ENCODE measurements around the gene ITGB4.

ITGB4 gene
- 0.12 to 0.26 reads per million in 2 experiments for total RNA-seq

DNA sequence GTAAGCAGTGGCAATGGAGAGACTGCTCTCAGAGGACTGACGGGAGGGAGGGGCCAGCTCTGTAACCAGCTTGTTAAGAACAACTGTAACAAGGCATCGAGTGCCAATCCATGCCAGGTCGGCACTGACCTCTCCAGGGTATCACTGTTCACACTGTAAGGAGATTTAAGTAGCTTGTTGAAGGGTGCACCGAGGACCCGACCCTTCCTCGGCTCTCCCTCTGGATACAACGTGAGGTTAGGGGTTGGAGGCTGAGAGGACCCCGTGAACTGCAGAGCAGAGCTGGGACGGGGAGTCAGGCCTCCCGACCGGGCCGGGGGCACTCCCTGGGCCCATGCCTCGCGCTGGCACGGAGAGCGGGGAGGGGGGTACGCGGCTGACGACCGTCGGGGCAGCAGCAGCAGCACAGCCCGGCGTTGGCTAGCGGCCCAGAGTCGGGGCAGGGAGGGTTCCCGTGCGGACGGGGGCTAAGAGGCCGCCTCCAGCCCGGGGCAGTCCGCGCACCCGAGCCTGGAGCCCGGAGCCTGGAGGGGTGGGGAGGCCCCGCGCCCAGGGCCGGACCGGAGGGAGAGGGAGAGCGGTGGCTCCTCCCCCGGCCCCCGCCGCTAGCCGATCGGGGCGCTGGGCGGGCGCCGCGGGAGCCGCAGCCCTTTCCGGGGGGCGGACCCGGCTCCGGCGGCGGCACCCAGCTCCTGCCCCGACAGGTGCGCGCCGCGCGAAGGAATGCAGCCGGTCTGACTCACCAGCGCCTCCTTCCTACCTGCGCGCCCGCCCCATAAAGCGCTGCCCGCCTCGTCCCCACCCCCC is at the start of gene ITGB4:
TSS of gene ITGB4 (plus strand) at position 804 of the 807 bp plus-strand sequence. CDS start 3,245 bp downstream, outside the sequence.
- peak; percentile 53 for DNase-seq (ENCODE audit: low read depth)

DNA sequence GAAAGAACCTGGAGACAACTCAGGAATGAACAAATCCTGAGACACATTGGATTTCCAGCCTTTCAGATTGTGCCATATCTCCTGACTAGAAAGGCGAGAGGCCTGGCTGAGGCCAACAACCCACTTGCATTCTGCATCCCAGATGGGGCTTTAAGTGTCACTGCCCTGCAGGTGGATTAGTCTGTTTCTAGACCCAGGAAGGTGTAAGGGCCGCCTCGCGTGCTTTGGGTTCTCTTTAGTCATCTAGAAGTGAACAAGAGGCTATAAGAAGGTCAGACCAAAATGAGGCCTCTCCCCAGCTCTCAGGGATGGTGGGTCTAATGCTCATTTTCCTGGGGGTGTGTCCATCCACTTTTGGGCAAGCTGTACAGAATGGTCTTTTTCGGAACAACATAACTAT is 49.2 kb upstream of the ITGB4 start:
- no peak for DNase-seq (ENCODE audit: low read depth)

DNA sequence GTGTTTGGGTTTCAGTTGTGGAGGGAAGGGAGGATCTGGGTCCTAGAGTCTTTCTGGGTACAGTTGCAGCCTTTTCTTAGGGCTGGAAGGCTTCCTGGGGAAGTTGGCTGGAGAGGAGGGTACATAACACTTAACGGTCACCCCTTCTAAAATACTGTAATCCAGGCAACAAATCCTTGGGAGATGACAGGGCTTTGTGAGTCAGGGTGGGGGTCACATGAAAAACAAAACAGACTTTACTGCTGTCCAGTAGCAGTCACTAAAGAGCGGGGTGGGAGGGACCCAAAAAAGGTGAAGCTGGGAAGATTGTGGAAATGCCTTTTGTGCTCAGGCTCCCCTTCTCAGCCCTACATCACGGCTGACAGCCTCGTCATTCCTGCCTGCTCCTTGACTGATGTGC is 47.8 kb upstream of the ITGB4 start:
- no peak for DNase-seq (ENCODE audit: low read depth)

DNA sequence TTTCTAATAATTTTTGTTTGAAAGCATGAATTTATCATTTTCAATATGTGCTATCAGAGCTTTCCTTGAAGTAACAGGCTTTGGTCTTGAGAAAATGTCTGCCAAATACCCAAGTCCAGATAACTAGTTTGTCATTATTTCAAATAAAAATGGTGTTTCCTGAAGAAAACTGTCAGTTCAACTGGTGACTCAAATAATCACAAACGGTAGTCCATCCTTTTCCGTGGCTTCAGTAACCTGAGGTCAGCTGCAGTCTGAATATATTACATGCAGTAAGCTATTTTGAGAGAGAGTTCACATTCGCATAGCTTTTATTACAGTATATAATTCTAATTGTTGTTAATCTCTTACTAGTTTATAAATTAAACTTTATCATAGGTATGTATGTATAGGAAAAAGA is 44.8 kb upstream of the ITGB4 start:
- DNase-seq (ENCODE audit: low read depth), result no peak

DNA sequence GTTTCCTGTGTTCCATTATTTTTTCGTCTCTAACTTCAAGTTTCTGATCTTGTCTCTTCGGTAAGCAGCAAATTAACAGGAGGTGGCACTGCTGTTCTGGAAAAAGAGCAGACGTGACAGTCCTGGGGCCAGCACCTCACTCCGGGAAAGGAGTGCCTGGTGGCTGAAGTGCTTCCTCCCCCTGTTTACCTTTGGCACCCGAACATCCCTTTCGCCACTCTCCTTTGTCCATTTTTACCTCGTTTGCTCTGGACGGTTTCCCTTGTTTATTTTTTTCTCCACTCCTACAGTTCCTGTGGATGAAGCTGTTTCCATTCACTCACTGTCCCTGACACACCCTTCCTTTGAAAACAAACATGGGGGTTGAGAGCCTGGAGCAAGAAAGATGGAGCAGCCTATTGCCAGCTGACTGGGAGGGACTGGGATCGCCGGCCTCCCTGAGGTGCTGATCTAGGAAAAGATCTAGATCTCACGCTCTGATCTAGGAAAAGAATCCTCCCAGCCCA is 41.5 kb upstream of the ITGB4 start:
- DNase-seq (ENCODE audit: low read depth), result no peak

DNA sequence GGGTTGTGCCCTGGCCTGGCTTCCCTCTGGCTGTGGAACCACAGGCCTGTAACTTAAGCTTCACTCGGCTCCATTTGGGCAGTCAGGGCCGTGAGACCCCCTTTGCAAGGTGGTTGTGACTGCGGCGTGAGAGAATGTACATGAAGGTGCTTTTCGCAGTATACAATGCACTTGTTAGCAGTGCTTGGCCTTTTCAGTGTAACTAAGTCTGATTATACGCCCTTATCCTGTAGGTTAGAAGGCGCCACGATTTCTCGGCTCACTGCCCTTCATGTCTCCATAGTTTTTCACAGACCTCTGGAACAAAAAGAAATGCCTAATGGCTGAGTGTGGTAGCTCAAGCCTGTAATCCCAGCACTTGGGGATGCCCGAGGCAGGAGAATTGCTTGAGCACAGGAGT is 40.8 kb upstream of the ITGB4 start:
- DNase-seq (ENCODE audit: low read depth), result no peak

DNA sequence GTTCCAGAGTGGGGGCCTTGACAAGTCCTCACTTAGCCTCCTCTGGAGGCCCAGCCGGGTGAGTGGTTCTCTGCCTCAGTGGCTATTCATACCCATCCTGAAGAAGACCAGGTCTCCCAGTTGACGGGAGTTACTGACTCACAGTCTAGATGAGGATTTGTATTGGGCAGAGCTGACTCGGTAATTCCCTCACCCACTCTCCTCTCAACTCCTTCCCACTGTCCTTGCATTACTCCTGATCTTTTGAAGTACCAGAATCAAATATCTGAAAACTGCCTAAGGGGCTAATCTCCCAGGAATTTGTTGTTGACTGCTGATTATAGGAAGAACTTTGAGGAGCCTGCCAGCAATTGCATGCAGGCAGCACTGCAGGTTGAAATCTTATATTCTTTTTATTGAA is 40.0 kb upstream of the ITGB4 start:
- no peak for DNase-seq (ENCODE audit: low read depth)

DNA sequence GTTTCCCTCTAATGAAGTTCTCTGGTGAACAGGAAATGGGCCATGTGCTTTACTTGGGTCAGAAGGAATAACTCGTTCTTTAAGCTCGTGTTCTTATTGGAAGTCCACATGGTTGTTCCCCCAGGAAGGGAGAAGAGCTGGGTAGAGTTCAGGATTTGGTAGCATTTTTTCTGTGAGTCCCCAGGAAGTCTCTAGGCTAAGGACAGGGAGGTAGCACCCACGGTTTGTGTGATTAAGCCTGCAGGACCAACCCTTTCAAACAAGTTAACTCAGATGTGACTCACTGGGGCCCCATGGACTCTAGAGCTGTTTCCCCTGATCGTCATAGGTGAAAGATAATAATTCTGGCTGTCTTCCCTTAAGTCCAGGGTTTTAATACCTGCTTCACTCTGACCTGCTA is 37.7 kb upstream of the ITGB4 start:
- DNase-seq (ENCODE audit: low read depth), result no peak

DNA sequence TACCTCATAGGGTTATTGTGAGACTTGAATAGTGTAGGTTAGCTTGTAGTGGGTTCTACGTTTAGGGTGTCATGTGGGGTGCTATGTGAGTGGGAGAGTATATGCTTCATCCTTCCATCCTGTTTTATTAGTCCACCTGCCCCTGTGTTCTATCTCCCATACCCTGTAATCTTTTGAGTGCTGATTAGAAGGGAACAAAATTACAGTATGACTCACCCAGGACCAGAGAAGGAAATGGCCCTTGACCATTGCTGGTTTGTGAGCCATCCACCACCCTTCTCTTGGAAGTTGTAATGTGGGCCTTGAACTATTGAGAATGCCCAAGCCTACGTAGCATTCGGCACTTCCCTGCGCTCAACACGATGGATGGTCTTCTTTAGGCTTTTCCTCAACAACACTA is 37.0 kb upstream of the ITGB4 start:
- no peak for DNase-seq (ENCODE audit: low read depth)

DNA sequence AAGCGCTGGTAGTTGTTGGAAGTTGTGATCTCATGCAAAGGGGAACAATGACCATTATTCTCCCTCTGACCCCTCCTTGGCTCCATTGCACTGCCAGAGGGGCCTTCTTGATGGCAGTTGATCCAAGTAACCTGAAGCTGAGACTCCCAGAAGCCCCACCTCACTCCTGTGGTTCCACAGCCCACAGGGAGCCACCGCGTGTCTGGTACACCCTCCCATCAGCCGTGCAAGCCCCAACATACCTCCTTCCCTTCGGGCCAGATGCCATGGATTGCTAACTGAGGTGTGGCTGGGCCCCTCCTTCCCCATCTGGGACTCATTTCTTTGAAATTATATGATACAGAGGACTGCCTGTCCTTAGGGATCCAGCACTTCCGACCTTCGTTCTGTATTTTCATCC is 36.3 kb upstream of the ITGB4 start:
- no peak for DNase-seq (ENCODE audit: low read depth)

DNA sequence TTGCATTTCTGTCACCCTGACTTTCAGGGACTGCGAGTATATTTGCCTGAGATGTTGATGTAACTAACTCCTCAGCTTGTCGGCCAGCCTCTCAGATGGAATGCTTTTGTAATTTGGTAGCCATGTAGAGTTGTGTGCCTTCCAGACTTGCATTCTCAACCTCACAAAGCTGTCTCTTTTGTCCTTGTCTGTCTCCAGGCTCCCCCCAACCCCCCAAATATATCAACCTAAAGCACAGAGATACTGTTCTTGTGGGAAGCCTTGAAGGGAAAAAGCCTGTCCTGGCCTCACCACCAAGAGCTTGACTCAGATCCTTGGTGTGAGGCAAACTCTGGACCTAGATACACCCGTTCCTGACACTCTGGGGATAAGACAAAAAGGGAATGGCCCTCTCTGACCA is 35.8 kb upstream of the ITGB4 start:
- no peak for DNase-seq (ENCODE audit: low read depth)

DNA sequence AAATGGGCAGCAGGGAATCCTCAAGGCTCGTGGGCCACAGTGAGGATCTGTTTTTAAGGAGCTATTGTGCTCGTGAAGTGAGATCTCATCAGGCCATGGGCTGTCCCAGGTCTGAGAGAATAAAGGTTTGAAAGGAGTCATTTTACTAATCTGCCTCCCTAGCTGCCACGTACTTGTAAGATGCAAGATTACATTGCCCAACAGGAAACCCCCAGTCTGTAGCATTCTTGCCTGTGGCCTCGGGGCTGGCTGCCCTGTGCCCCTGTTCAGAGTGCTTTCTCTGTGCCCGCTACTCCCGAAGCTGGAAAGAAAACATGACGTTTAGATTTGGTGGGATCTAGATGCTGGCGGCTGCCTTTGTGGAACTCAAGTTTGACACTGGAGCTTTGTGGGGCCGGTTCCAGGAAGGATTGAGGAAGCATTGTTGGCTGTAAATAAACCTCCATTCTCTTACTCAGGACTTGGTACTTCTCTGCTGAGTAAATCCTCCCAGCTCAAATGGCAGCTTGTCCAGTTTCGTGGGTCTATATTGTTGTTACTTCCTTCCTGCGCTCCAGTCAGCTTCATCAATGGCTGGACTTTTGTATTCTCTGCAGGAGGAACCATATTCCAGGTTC is 32.9 kb upstream of the ITGB4 start:
- DNase-seq (ENCODE audit: low read depth), result no peak

DNA sequence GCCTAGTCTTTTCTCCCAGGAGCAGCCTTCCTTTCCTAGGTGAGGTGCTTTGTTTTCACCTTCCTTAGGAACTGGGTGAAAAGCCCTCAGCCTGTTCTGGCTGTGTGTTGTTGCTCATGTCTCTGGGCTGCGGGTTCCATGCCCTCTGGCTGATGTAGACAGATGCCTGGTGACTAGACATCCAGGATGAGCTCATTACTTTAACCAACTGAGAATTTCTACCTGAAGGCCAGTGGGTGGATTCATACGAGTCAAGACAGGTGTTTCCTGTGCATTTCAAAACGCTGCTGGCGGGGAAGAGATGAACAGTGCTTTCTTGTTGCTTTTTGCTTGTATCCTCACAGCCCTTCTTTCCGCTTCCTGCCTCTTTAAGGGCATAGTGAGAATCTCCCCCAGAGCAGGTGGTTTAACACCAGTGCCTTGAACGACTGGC is 31.8 kb upstream of the ITGB4 start:
- DNase-seq (ENCODE audit: low read depth), result peak; percentile 39

DNA sequence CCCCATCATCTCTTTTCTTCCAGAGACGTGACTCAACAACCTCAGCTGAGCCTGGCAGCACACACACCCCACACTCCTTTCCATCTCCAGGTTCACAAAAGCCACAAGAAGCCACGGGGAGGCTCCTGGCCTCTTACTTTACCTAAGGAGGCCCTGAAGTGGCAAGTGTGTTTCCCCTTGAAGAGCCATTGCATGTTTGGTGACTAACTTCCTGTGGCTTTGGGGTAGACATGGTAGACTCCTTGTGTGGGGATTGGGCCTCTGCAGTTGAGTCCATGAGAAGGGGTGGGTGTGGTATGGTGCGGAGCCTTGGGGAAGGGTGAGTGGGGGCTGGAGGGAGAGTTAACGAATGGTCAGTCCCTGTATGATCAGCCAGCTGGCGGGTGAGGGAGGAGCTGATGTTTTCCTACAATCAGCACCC is 29.9 kb upstream of the ITGB4 start:
- no peak for DNase-seq (ENCODE audit: low read depth)

DNA sequence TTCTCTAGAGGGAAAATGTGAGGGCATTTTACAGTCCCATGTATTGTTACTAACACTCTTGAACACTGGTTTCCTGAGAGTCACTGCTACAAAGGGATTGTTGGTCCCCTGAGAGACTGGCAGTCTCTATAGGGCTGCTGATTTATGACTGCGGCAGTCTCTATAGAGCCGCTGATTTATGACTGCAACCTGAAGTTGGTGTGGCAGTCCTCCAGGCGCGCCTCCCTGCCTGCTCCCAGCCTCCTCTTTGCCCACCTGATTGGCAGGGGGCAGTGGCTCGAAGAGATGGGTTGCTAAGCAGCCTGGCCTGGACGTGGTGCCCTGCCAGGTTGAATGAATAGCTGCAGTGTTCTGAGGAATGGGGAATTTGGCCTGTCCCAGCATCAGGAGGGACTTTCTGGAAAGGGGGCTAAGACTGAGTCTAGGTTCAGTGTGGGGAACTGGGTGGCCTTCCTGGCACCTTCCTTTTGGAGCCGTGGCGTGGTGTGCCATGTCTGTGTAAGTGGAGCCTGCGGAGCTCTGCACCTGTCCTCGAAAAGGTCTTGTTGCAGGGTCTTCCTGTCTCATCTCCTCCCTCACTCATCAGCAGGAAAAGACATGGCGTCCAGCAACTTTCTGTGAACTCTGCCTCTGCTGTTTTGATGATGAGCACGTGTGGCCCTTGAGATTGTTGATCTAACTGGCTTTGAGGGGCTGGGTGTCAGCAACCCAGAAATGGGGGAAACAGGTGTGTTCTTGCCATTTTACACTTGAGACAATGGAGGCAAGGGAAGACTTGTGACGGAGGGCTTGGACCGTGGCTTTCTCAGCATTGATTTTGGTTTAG is 29.2 kb upstream of the ITGB4 start:
- no peak for DNase-seq (ENCODE audit: low read depth)

DNA sequence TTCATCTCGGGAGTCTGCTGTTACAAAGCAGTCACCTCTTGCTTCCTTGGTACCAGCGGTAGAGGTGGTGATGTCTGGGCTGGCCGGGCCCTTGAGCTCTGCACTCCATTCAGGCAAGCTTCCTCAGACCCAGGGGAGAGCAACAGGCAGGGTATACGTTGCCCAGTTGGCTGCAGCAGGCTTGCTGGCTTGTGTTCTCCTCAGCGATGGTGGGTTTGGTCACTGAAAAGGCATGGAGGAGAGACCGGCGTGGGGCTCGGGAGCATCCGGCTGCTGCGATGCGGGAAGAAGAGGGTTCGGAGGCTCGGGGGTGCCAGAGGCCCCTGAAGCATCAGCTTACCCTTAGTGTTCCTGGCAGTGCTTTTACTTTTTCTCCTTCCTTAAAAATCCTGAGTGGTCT is 28.3 kb upstream of the ITGB4 start:
- DNase-seq (ENCODE audit: low read depth), result no peak

DNA sequence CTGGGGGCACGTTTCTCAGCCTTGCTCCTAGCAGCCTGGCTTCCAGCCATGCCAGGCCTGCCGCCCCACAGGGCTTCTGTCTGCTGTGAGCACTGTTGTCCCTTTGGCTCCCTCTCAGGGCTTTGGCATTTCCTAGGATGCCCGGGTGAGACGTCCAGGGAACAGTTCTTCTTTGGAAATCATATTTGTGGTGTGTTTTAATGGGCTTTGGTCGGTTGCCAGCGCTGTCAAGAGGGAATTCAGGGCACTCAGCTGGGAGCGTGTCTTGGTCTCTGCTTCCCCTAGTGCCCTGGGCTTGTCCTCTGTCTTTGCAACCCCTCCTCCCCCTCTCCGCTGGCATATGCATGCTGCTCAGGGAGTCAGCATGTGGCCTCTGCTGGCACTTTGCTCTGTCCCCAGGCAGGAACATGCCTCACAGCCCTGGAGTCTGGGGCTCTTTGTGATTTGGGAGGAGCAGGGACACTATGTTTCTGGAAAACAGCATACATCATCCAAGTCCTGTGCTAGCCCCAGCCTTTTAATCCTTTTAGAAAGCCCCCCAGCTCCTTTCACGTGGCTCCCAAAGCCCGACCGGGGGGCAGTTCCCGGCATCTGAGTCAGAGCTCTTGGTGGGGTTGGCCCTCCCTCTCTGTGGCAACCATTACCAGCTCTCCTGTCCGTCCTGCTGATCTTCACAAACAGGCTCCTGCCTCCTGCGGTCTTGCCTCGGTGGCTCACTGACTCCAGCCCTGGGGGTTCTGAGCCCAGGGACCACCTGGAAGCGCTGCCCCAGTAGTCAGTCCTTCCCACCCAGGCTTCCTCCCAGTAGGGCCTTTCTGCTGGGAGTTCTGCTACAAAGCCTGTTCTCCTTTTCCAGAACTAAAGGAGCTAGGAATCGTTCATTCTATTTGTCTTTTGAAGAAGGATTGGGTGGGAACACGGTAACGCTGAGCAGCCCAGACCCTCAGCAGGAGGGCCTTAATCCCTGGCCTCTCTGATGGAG is 27.5 kb upstream of the ITGB4 start:
- no peak for DNase-seq (ENCODE audit: low read depth)

DNA sequence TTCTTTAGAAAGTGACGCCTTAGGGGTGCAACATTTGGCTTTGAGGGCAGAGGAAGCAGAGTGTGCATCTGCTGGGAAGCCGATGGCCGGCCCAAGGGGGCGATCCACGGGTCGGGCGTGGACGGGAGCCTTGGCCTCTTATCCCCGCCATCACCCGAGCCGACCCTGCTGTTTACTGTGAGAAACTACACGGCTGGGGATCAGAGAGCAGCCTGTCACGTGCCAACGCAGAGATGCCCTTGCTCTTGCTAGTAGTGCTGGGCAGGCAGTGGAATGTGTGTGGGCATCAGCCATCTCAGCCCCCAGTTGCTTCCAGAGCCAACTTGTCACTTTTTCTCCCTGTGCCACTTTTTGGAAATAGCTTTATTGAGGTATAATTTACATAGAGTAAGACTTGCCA is 26.7 kb upstream of the ITGB4 start:
- DNase-seq (ENCODE audit: low read depth), result no peak

DNA sequence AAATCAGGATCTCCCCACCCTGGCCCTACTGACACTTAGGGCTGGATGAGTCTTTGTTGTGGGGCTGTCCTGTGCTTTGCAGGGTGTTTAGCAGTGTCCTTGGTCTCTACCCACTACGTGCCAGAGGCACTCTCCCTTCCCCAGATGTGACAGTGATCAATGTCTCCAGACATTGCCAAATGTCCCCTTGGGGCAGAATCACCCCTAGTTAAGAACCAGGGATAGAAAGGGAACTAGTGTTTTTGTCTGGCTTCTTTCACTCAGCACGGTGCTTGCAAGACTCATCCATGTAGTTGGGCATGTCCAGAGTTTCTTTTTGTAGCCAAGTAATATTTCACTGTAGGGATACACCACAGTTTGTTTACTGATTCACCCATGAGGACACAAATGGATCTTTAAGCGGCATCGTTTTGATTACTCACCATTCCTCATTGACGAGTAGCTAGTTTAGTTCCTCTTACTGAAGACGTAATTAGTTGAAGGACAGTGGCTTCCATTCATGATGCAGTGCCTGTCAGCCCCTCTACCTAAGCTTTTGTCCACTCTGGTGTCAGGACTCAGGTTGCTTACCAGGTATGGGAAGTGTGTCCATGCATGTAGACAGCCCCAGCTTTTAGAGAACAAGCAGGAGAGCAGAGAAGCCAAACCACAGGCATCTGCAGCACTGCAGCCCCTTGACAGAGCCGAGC is 26.0 kb upstream of the ITGB4 start:
- no peak for DNase-seq (ENCODE audit: low read depth)

DNA sequence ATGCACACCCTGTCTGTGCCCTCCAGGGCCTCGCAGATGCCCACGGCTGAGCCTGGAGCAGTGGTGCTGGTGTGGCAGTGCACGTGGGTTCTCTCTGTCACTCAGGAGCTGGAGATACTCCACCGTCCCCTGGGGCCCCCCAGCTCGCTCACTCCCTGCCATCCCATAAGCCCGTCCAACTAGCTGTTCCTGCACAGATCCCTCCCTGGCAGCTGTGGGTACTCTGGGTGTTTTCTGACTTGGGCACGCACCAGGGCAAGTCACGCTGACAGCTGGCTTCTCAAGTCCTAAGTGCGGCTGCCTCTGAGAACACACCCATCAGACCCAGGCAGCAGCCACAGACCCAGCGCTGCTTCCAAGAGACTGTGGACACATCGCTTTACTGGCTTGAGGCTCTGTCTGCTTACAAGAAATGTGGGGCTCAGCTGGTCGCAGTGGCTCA is 25.4 kb upstream of the ITGB4 start:
- no peak for DNase-seq (ENCODE audit: low read depth)
